Smooth muscle cell (in vitro differentiated cells): ENCODE results near the gene TNFAIP1. TPM values are rescaled to one million over a fixed set of nuclear protein-coding genes. Genes with fewer than 3 reads are reported as not detected.

Source experiments
- DNase-seq: peaks from one replicate; lab custom pipeline; 2025; ENCODE audit not compliant: unreplicated experiment; lab: John Stamatoyannopoulos, UW
- H2AFZ ChIP-seq: fragments of 200-600 bp; sonication (generic); 2 replicates; pipeline ENCODE4 v1.6.0; 2016; ENCODE audit warnings: antibody characterized with exemption, low read depth, mild to moderate bottlenecking
- H3F3A ChIP-seq: fragments of 200-600 bp; sonication (generic); 2 replicates; pipeline ENCODE4 v1.6.0; 2017; ENCODE audit warnings: antibody characterized with exemption, low read depth
- H3K27ac ChIP-seq: fragments of 200-600 bp; sonication (generic); 2 replicates; pipeline ENCODE4 v1.5.1; 2016; ENCODE audit warnings: low read depth, mild to moderate bottlenecking
- H3K27me3 ChIP-seq: fragments of 200-600 bp; sonication (generic); 2 replicates; pipeline ENCODE4 v1.6.1; 2016; ENCODE audit warnings: low read depth, mild to moderate bottlenecking
- H3K36me3 ChIP-seq: fragments of 200-600 bp; sonication (generic); 2 replicates; pipeline ENCODE4 v1.5.1; 2016; ENCODE audit warnings: low read depth
- H3K4me1 ChIP-seq: fragments of 200-600 bp; sonication (generic); 2 replicates; pipeline ENCODE4 v1.5.1; 2016; ENCODE audit warnings: low read depth
- H3K4me2 ChIP-seq: fragments of 200-600 bp; sonication (generic); 2 replicates; pipeline ENCODE4 v1.6.0; 2016; ENCODE audit warnings: mild to moderate bottlenecking
- H3K4me3 ChIP-seq: fragments of 200-600 bp; sonication (generic); 2 replicates; pipeline ENCODE4 v1.5.1; 2016; ENCODE audit warnings: mild to moderate bottlenecking
- H3K79me2 ChIP-seq: fragments of 200-600 bp; sonication (generic); 2 replicates; pipeline ENCODE4 v1.6.0; 2016; ENCODE audit warnings: low read depth, mild to moderate bottlenecking
- H3K9ac ChIP-seq: fragments of 200-600 bp; sonication (generic); 2 replicates; pipeline ENCODE4 v1.6.0; 2016; ENCODE audit warnings: low read depth
- H3K9me3 ChIP-seq: fragments of 200-600 bp; sonication (generic); replicated peaks from 2 replicates; pipeline ENCODE4 v1.5.1; 2016; ENCODE audit warnings: low read depth
- H4K20me1 ChIP-seq: fragments of 200-600 bp; sonication (generic); 2 replicates; pipeline ENCODE4 v1.6.0; 2016; ENCODE audit warnings: low read depth
- CTCF ChIP-seq: fragments of 200-600 bp; sonication (generic); IDR thresholded peaks from 2 replicates; pipeline ENCODE4 v1.5.1; 2017; ENCODE audit warnings: borderline replicate concordance, mild to moderate bottlenecking, antibody characterized with exemption; ENCODE audit not compliant: insufficient read depth, poor library complexity, severe bottlenecking
- WGBS: methylation state at CpG from one replicate; pipeline ENCODE4 v1.1.7; 2016; ENCODE audit warnings: low lambda C conversion rate; 5-methylcytosine and 5-hydroxymethylcytosine counted together
- polyA plus RNA-seq: library from polyadenylated mRNA; unstranded; fragments of >200 nt; fragmentation: Nextera tagmentation; extraction: Ambion mirVana; gene quantifications from 2 replicates; pipeline ENCODE4 v1.2.1, GENCODE V29; 2016
- total RNA-seq: library from RNA; depleted of rRNA; stranded (reverse); fragments of >200 nt; gene quantifications from 2 replicates; pipeline ENCODE4 v1.2.3, GENCODE V29; 2014

Gene TNFAIP1
- total and polyA plus RNA-seq, 2 experiments from 2014 or later, result 75.0 to 81.0 TPM

GRCh38 chr17:28368915-28369683, 33.5 kb downstream of the TNFAIP1 start:
- Histone ChIP-seq H3F3A (peaks cover 5% of the 10 kb centered on the region), H3K4me1 (peaks cover 20% of the 10 kb centered on the region), H3K27ac (no peak overlapping the region), H3K9me3 (no peaks in the 10 kb centered on the region), H3K79me2 (peaks cover 13% of the 10 kb centered on the region), H3K27me3 (no peaks in the 10 kb centered on the region), H3K9ac (no peak overlapping the region), H3K36me3 (no peaks in the 10 kb centered on the region), H3K4me2 (peak overlapping the region; percentile 94), H2AFZ (no peak overlapping the region), H4K20me1 (peaks cover 19% of the 10 kb centered on the region), H3K4me3 (no peak overlapping the region)
- 97% methylated on average over 23 of the region's 23 CpGs for WGBS
- no peak for DNase-seq
- no peak for TF ChIP-seq CTCF

GRCh38 chr17:28369684-28370034, 34.1 kb downstream of the TNFAIP1 start:
- H3K27ac ChIP-seq, result peak overlapping the region; percentile 67

GRCh38 chr17:28370035-28370743, 34.6 kb downstream of the TNFAIP1 start, which contains the start of gene VTN:
VTN (minus strand) TSS chr17:28370307; CDS start chr17:28370203, 104 bp downstream.
- H3K36me3 ChIP-seq, result no peaks in the 10 kb centered on the region
- H3K9ac ChIP-seq, result peak within 1 kb of the TSS; percentile 29
- H3K4me3 ChIP-seq, result peak within 1 kb of the TSS; percentile 68
- peaks cover 5% of the 10 kb centered on the region for H3F3A ChIP-seq
- H3K27ac ChIP-seq, result peak within 1 kb of the TSS; percentile 67
- H3K4me2 ChIP-seq, result peak within 1 kb of the TSS; percentile 94
- no peaks in the 10 kb centered on the region for H3K9me3 ChIP-seq
- WGBS, result 29% methylated on average over 8 of the region's 8 CpGs
- H3K4me1 ChIP-seq, result peaks cover 20% of the 10 kb centered on the region
- peak; percentile 20 for DNase-seq
- no peak within 1 kb of the TSS for H2AFZ ChIP-seq
- peaks cover 30% of the 10 kb centered on the region for H4K20me1 ChIP-seq
- TF ChIP-seq CTCF, result no peak
- peaks cover 19% of the 10 kb centered on the region for H3K79me2 ChIP-seq
- no peaks in the 10 kb centered on the region for H3K27me3 ChIP-seq

More at GRCh38 chr17:28369684-28370034, 34.1 kb downstream of the TNFAIP1 start:
- Histone ChIP-seq H3K9me3 (no peaks in the 10 kb centered on the region), H3K9ac (no peak overlapping the region), H3K4me1 (peaks cover 20% of the 10 kb centered on the region), H3K4me3 (peak overlapping the region; percentile 15), H3K4me2 (peak overlapping the region; percentile 94), H4K20me1 (peaks cover 25% of the 10 kb centered on the region), H3K79me2 (peaks cover 18% of the 10 kb centered on the region), H3K27me3 (no peaks in the 10 kb centered on the region), H3K36me3 (no peaks in the 10 kb centered on the region), H3F3A (peaks cover 5% of the 10 kb centered on the region), H2AFZ (no peak overlapping the region)
- TF ChIP-seq CTCF, result no peak
- no peak for DNase-seq
- 76% methylated on average over 10 of the region's 10 CpGs for WGBS
